Coronary artery (tissue), 2 donors: ENCODE results near the gene KRI1.
A peak's percentile ranks its signal among the peaks of the same experiment; 100 is the strongest.

Experiments
- DNase-seq: peaks from one replicate; pipeline ENCODE4 v3.0.0-alpha.2; 2017; ENCODE audit warnings: low spot score
- H3K27ac ChIP-seq, 2 donors: fragments of 200-600 bp; sonication (generic); one replicate each; pipeline ENCODE4 v1.5.1; 2016 to 2019
- H3K4me3 ChIP-seq: fragments of 200-600 bp; sonication (generic); 2 replicates; pipeline ENCODE4 v1.5.1; 2016; ENCODE audit warnings: mild to moderate bottlenecking, moderate library complexity
- TF ChIP-seq, protein P1 (sequence below): fragments of 200-600 bp; sonication (generic); IDR thresholded peaks from one replicate; pipeline ENCODE4 v1.5.1; 2019; ENCODE audit warnings: antibody characterized with exemption

KRI1 gene

DNA sequence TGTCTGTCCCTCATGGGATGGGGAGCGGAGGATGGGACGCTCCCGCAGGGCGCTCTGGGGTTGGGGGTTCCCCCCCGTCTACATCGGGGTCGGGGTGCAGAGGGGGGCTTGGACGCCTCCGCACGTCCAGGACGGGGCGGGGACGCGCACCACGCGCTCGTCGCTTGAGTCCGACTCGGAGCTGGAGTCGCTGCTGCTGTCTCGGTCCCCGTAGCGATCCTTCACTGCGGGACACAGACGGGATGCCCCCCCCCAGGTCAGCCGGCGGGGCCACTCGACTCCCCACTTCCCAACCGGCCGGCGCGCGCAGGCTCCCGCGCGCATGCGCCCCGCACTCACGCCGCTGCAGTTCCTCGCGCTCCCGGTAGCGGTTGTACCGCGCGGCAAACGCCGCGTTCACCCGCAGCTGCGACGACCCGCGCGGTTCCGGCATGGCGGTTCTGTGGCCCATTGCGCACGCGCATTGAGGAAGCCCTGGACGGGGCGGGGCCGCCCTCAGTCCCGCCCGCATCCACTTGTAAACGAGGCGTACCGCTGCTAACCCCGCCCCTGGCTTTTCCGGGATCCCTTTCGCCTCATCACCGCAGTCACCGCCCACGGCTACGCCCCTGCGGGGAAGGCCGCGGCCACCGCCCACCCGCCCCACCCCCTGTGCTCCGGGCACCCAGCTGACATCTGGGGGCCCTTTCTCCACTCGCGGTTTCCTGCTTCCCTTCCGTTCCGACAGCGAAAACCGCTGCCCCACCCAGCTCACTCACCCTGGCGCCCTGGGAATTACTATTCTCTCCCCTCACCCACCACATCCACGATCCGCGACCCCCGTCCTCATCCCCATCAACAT is at the start of gene KRI1:
Gene KRI1 (minus strand): TSS at position 444 of the 841 bp plus-strand sequence. CDS start 11 bp downstream, at position 433.
- TF ChIP-seq, protein P1, sequence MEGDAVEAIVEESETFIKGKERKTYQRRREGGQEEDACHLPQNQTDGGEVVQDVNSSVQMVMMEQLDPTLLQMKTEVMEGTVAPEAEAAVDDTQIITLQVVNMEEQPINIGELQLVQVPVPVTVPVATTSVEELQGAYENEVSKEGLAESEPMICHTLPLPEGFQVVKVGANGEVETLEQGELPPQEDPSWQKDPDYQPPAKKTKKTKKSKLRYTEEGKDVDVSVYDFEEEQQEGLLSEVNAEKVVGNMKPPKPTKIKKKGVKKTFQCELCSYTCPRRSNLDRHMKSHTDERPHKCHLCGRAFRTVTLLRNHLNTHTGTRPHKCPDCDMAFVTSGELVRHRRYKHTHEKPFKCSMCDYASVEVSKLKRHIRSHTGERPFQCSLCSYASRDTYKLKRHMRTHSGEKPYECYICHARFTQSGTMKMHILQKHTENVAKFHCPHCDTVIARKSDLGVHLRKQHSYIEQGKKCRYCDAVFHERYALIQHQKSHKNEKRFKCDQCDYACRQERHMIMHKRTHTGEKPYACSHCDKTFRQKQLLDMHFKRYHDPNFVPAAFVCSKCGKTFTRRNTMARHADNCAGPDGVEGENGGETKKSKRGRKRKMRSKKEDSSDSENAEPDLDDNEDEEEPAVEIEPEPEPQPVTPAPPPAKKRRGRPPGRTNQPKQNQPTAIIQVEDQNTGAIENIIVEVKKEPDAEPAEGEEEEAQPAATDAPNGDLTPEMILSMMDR = no peak
- Histone ChIP-seq H3K4me3 (peak within 1 kb of the TSS; percentile 89), H3K27ac (peak within 1 kb of the TSS; percentile 88 to 91)
- peak; percentile 99 for DNase-seq

DNA sequence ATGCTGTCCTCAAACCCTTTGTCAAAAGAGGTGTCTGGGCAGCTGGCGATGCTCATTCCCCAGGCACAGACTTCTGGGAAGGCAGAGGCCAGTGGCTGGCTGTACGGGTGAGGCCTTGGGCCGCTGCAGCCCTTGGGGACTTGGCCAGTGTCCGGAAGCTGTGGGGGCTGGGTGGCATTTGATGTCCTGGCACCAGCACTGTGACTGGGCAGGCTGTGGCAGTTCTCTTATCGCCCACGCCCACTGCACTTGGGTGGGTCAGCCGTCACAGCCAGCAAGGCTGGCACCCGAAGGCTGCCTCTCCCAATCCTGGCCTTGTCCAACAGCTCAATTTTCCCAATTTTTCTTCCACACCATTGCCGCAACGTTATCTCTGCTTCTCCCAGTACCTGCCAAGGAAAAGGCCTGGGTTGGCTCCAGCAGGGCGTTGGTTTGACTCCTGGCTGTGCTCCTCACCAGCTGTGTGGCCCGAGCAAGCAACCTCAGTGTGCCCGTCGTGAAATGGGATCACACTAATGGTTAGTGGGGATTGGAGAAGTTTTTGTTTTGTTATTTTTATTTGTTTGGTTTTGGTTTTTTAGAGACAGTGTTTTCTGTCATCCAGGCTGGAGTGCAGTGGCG is 46.8 kb upstream of the KRI1 start:
- H3K27ac ChIP-seq = peak overlapping the region; percentile 66 to 89
- TF ChIP-seq, protein P1 = no peak
- DNase-seq = peak; percentile 92

DNA sequence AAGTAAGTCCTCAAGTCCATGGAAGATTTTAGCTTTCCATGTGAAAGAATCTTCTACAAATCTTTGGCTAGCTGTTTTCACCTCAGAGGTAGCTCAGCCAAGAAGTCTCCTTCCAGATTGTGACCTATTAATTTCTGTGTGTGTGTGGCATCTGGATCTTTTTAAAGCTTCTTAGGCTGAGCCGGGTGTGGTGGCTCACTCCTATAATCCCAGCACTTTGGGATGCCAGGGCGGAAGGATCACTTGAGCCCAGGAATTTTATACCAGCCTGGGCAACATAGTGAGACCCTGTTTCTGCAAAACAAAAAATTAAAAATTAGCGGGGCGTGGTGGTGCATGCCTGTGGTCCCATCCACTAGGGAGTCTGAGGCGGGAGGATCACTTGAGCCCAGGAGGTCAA is 46.1 kb upstream of the KRI1 start:
- DNase-seq = no peak
- peak overlapping the region; percentile 66 to 89 for H3K27ac ChIP-seq
- TF ChIP-seq, protein P1 = no peak
- H3K4me3 ChIP-seq = no peak overlapping the region

More for the DNA sequence above, 46.8 kb upstream of the KRI1 start:
- peak overlapping the region; percentile 41 for H3K4me3 ChIP-seq

DNA sequence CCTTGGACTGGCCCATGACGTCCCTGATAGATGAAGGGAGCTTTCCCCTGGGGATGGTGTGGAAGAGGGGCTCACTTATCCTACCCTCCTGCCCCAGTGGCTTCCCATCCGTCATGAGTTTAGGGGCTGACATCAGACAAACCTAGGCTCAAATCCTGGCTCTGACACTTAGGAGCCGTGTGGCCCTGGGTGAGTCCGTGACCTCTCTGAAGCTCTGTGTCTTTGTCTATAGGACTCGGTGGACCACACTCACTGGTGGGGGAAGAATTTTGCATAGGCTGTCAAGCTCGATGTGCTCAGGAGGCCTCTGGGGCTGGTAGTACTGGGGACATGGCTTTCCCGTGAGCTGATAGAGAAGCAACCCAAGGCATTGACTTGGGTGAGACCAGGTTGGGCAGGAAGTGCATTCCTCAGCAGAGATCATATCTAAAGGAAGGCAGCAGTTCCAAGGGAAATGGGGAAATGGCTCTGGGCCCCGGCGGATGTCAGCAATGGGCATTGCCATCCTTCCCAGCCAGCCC is 38.7 kb upstream of the KRI1 start:
- no peak for DNase-seq
- peak overlapping the region; percentile 89 for H3K4me3 ChIP-seq
- peak overlapping the region; percentile 93 to 100 for H3K27ac ChIP-seq
- TF ChIP-seq, protein P1 = no peak

DNA sequence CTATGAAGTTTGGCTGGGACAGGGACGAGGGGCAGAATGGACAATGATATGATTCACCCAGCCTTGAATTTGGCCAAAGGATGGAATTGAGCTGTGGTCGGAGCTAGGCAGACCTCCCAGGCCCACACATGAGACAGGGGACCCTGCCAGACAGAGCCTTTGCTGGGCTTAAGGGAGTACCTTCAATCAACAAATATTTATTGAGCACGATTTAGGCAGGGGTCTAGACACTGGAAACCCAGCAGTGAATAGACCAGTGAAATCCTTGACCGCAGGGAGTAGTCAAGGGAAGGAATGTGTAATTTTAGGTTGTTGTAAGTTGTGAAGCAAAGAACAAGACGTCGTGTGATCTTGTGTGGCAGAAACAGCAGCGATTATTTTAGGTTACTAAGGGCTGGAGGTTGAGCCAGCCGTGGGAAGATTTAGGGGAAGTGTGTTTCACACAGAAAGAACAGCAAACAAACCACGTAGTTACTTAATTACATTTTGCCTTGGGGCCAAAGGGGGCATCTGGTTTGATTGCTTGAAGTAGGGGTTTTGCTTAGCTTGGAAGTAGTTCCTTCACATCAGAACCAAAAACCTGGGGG is 38.2 kb upstream of the KRI1 start:
- TF ChIP-seq, protein P1 = no peak
- Histone ChIP-seq H3K4me3 (peak overlapping the region; percentile 89), H3K27ac (peak overlapping the region; percentile 93 to 100)
- no peak for DNase-seq

DNA sequence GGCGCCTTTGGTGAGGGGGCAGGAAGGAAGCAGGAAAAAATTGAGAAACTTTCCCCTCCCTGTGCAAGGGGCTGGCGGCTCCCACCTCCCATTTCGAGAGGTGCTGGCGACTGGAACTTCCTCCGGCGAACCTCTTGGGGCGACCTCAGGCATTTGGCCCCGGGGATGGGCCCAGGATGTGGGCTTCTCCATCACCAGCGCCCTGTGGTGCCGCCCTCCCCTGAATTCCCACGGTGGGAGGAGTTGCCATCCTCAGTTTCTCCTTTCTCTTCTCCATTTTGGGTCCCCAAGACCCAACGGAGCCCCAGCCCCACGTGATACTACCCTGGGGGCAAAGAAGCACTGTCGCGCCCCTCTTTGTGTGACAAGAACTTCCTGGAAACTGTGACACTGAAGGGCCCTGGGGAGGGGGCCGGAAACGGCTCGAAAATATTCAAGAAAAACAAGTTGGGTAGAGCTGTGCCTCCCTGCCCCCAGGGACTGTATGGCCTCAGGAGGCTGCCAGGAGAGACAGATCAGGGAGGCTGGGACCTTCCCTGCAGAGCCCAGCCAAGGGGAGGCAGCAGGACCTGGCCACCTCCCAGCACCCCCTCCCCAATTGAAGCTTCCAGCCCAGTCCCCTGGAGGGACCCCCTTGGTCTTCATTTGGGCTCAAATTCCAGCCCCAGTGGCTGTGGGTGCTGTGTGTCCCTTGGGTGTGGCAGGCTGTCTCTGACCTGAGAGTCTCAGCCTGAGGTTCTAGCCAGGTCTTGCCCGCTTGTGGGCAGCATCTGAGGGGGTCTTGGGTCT is 37.5 kb upstream of the KRI1 start:
- peak; percentile 82 for DNase-seq
- TF ChIP-seq, protein P1 = no peak
- H3K27ac ChIP-seq = peak overlapping the region; percentile 93 to 100
- H3K4me3 ChIP-seq = peak overlapping the region; percentile 89
